Measurements from ENCODE around the gene HEATR5A.

DNA sequence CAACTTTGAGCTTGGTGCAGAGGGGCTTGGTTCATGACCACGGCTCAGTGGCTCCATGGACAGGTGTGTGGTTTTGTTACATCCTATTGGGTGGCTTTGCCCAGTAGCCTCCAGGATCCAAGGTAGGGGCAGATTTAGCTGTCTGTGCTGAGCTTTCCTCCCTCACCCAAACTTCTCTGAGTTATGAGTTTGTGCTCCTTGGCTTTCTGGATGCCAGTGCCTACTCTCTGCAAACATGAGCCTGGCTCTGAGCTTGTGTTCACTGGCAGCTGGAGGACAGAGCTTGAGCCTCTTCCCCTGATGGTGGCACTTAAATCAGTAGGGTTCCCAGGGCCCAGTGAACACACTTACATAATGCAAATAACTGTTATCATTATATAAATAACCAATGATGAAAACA is 167.5 kb downstream of the HEATR5A start:
- TF ChIP-seq PATZ1 (CRISPR knock-in tag; IDR thresholded peaks at IDR 0.05; ENCODE audit: borderline replicate concordance) = no peak
- TF ChIP-seq, protein P1, sequence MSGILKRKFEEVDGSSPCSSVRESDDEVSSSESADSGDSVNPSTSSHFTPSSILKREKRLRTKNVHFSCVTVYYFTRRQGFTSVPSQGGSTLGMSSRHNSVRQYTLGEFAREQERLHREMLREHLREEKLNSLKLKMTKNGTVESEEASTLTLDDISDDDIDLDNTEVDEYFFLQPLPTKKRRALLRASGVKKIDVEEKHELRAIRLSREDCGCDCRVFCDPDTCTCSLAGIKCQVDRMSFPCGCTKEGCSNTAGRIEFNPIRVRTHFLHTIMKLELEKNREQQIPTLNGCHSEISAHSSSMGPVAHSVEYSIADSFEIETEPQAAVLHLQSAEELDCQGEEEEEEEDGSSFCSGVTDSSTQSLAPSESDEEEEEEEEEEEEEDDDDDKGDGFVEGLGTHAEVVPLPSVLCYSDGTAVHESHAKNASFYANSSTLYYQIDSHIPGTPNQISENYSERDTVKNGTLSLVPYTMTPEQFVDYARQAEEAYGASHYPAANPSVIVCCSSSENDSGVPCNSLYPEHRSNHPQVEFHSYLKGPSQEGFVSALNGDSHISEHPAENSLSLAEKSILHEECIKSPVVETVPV (CRISPR knock-in tag; IDR thresholded peaks at IDR 0.05) = no peak
- TF ChIP-seq BACH2 (CRISPR knock-in tag; IDR thresholded peaks at IDR 0.05; ENCODE audit: borderline replicate concordance) = no peak
- no peak for TF ChIP-seq ZC3H10 (CRISPR knock-in tag; IDR thresholded peaks at IDR 0.05)
- no peak for TF ChIP-seq ZFP3 (CRISPR knock-in tag; IDR thresholded peaks at IDR 0.05)

Measured in SK-N-SH treated with all-trans-retinoic acid at 6 μM for 48 hours (cell line).